Mononuclear cell (primary cell): ENCODE results near the gene SMOC2. TPM values are rescaled to one million over a fixed set of nuclear protein-coding genes. Genes with fewer than 3 reads are reported as not detected.

Source experiments
- H3K27me3 ChIP-seq: 2 replicates; pipeline ENCODE4 v1.6.0; 2011; ENCODE audit warnings: low read length, control low read depth; ENCODE audit not compliant: insufficient read depth
- H3K4me1 ChIP-seq: 2 replicates; pipeline ENCODE4 v1.5.1; 2011; ENCODE audit warnings: mild to moderate bottlenecking, low read length, control low read depth; ENCODE audit not compliant: insufficient read depth
- H3K4me3 ChIP-seq: 2 replicates; pipeline ENCODE4 v1.5.1; 2011; ENCODE audit warnings: mild to moderate bottlenecking, low read length, moderate library complexity
- H3K9me3 ChIP-seq: 2 replicates; pipeline ENCODE4 v1.5.1; 2011; ENCODE audit warnings: low read depth, mild to moderate bottlenecking, control low read depth, low read length
- total RNA-seq: library from RNA; depleted of rRNA; stranded (reverse); fragments of >200 nt; gene quantifications from one replicate; pipeline ENCODE4 v1.2.3, GENCODE V29; 2012

Gene SMOC2
- total RNA-seq, 1 donor, result not detected

DNA sequence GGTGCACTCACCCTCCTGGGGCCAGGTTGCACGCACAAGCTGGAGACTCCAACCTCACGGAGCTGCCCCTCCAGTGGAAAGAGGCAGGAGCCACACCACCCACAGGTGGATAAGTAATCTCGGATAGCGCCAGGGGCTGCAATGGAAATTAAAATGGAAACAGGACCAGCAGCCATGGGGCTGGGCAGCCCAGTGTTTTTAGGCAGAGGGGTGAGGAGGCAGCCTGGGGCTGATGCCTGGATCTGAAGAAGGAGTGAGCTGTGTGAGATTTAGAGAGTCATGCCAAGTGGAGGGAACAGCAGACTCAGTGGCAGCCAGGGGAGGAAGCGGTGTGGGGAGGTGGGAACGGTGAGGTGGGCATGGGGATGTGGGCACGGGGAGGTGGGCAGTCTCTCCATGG, 275.6 kb downstream of the SMOC2 start:
- H3K27me3 ChIP-seq, result no peaks in the 10 kb centered on the region
- H3K4me3 ChIP-seq, result no peak overlapping the region
- no peaks in the 10 kb centered on the region for H3K9me3 ChIP-seq
- H3K4me1 ChIP-seq, result no peaks in the 10 kb centered on the region

GRCh38 chr6:168717491-168717890, 276.5 kb downstream of the SMOC2 start:
- Histone ChIP-seq H3K4me1 (no peaks in the 10 kb centered on the region), H3K4me3 (no peak overlapping the region), H3K27me3 (no peaks in the 10 kb centered on the region), H3K9me3 (no peaks in the 10 kb centered on the region)

Other genes with a start within 250 kb of the SMOC2 start
- not detected for gene DACT2, start 121.4 kb upstream of the SMOC2 start, total RNA-seq